GM18867 (cell line): ENCODE data around the gene PARP4.
"Not testable (repeated sequence)": the region's sequence is repeated elsewhere in the genome, so short reads cannot be mapped to it uniquely, and the experiment has no call there.

ENCODE experiments used
- ATAC-seq: cut with Tn5 transposase; IDR thresholded peaks from one replicate; pipeline ENCODE4 v1.9.1; 2021; ENCODE audit warnings: mild to moderate bottlenecking, moderate library complexity; ENCODE audit not compliant: unreplicated experiment

PARP4 gene

GRCh38 chr13:24380227-24380626 is 132.4 kb downstream of the PARP4 start:
- ATAC-seq = not testable (repeated sequence)

- not testable (repeated sequence) for ATAC-seq
These were observed 141.3 kb downstream of the PARP4 start for GRCh38 chr13:24371273-24371672.
